ENCODE data around the gene CRYGB. TPM values are rescaled to one million over a fixed set of nuclear protein-coding genes. Genes with fewer than 3 reads are reported as not detected.

The CRYGB gene
- total and polyA plus RNA-seq, 8 donors: not detected

- H3K4me1 ChIP-seq: no peaks in the 10 kb centered on the region
- H3K27ac ChIP-seq: no peak overlapping the region
- H3K4me3 ChIP-seq: no peak overlapping the region
- H3K27me3 ChIP-seq: no peaks in the 10 kb centered on the region
- intact Hi-C loops (cut with DNase I): no loop called here
- ATAC-seq (no peak), FAIRE-seq (no peak), DNase-seq (no peak)
- H3K36me3 ChIP-seq: no peaks in the 10 kb centered on the region
- no peak for TF ChIP-seq CTCF (IDR thresholded peaks at IDR 0.05)
- H3K9me3 ChIP-seq: no peaks in the 10 kb centered on the region
Observed at GRCh38 chr2:208153156-208153555, 7.2 kb upstream of the CRYGB start.

- H3K27me3 ChIP-seq: no peaks in the 10 kb centered on the region
Observed at GRCh38 chr2:208150956-208151355, 5.0 kb upstream of the CRYGB start.

GRCh38 chr2:208150094-208150493, 4.1 kb upstream of the CRYGB start:
- Histone ChIP-seq H3K36me3 (no peaks in the 10 kb centered on the region), H3K27me3 (no peaks in the 10 kb centered on the region), H3K4me3 (no peak overlapping the region), H3K9me3 (no peaks in the 10 kb centered on the region), H3K27ac (no peak overlapping the region), H3K4me1 (no peaks in the 10 kb centered on the region)
- intact Hi-C loops (cut with DNase I): no loop called here
- DNase-seq (no peak), FAIRE-seq (no peak), ATAC-seq (no peak)
- TF ChIP-seq CTCF (IDR thresholded peaks at IDR 0.05): no peak

More at GRCh38 chr2:208150956-208151355, 5.0 kb upstream of the CRYGB start:
- Histone ChIP-seq H3K9me3 (no peaks in the 10 kb centered on the region), H3K4me1 (no peaks in the 10 kb centered on the region), H3K4me3 (no peak overlapping the region), H3K36me3 (no peaks in the 10 kb centered on the region), H3K27ac (no peak overlapping the region)
- FAIRE-seq: no peak
- no peak for ATAC-seq
- DNase-seq: no peak
- WGBS, 2 donors: 85 to 95% methylated on average over 1 of the region's 1 CpG
- TF ChIP-seq CTCF (IDR thresholded peaks at IDR 0.05): no peak
- intact Hi-C loops (cut with DNase I): no loop called here

GRCh38 chr2:208148803-208149202, 2.8 kb upstream of the CRYGB start:
- TF ChIP-seq CTCF (IDR thresholded peaks at IDR 0.05): no peak
- intact Hi-C loops (cut with DNase I): no loop called here
- DNase-seq (no peak), ATAC-seq (no peak), FAIRE-seq (no peak)
- no peaks in the 10 kb centered on the region for H3K4me1 ChIP-seq
- no peaks in the 10 kb centered on the region for H3K9me3 ChIP-seq
- WGBS, 2 donors: 58 to 71% methylated on average over 2 of the region's 2 CpGs
- H3K27ac ChIP-seq: no peak overlapping the region
- H3K36me3 ChIP-seq: no peaks in the 10 kb centered on the region
- H3K4me3 ChIP-seq: no peak overlapping the region
- no peaks in the 10 kb centered on the region for H3K27me3 ChIP-seq

- no peaks in the 10 kb centered on the region for H3K27me3 ChIP-seq
- FAIRE-seq: no peak
- ATAC-seq: no peak
- H3K4me3 ChIP-seq: no peak overlapping the region
- no peaks in the 10 kb centered on the region for H3K9me3 ChIP-seq
- DNase-seq: no peak
- H3K4me1 ChIP-seq: no peaks in the 10 kb centered on the region
- H3K27ac ChIP-seq: no peak overlapping the region
- WGBS, 2 donors: 86 to 87% methylated on average over 3 of the region's 3 CpGs
- TF ChIP-seq CTCF (IDR thresholded peaks at IDR 0.05): no peak
- H3K36me3 ChIP-seq: no peaks in the 10 kb centered on the region
- intact Hi-C loops (cut with DNase I): no loop called here
Observed at GRCh38 chr2:208147759-208148158, 1.8 kb upstream of the CRYGB start.
